Measurements from ENCODE around the gene SV2C.

DNA sequence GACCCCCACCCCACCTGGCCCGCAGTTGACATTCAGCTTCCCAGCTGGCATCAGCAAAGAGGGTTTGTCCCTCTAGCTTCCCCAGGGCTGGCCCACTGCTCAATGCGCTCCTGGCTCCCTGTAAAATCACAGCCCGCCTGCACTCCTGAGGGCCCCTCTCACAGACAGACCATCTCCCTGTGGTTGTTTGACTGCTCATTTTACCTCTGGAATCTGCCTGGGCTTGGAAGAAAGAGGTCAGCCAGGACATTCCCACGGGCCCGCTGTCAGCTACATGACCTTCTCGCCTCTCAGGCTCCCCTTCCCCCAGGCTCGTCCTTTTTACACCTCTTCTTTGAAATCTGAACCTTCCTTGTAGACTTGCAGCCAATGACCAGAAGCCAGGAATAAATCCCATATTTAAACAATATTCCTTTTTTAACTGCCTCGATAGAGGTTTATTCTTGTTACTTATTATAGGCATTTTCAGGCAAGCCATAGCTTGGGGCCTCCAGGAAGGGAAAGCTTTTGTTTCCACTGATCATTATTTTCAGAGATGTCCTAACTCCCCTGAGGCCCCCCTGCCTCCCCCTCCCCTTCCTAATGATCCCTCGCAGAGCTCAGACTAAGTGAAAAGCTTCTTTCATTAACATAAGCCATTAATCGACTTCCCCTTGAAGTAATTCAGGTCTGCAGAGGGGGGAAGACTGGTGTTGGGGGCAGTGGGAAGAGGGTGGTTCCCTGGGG, 243.6 kb downstream of the SV2C start:
- TF ChIP-seq, protein P1, sequence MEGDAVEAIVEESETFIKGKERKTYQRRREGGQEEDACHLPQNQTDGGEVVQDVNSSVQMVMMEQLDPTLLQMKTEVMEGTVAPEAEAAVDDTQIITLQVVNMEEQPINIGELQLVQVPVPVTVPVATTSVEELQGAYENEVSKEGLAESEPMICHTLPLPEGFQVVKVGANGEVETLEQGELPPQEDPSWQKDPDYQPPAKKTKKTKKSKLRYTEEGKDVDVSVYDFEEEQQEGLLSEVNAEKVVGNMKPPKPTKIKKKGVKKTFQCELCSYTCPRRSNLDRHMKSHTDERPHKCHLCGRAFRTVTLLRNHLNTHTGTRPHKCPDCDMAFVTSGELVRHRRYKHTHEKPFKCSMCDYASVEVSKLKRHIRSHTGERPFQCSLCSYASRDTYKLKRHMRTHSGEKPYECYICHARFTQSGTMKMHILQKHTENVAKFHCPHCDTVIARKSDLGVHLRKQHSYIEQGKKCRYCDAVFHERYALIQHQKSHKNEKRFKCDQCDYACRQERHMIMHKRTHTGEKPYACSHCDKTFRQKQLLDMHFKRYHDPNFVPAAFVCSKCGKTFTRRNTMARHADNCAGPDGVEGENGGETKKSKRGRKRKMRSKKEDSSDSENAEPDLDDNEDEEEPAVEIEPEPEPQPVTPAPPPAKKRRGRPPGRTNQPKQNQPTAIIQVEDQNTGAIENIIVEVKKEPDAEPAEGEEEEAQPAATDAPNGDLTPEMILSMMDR (IDR thresholded peaks at IDR 0.05), result no peak
- TF ChIP-seq POLR2AphosphoS5 (IDR thresholded peaks at IDR 0.05) (no peak), POLR2A (IDR thresholded peaks at IDR 0.05) (no peak)
